ENCODE data around the gene SLC6A8. TPM values are rescaled to one million over a fixed set of nuclear protein-coding genes. Genes with fewer than 3 reads are reported as not detected.
A peak's percentile ranks its signal among the peaks of the same experiment; 100 is the strongest.

The SLC6A8 gene
- total RNA-seq, 1 donor from 2014 or later = 57.9 TPM

DNA sequence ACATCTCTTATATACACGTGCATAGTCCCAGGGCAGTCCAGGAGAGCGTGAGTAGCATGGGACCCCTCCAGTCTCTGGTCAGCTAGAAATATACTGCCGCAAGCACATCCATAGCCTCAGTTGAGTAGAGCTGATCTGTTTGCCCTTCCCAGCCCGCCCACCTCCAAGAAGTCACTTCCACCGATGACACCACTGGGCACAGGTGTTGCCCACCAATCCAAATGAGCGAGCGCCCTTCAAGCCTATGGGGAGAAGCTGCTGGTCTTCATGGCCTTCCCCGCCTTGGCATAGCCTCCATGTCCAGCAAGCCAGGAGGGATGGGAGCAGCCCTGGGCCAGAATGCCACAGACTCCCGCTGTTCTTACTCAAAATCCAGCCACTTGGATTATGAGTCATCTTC is 30.6 kb upstream of the SLC6A8 start:
- H3K9me3 ChIP-seq (ENCODE audit: insufficient read depth, low read depth, low read length) = no peaks in the 10 kb centered on the region
- H3K27ac ChIP-seq (ENCODE audit: low read depth, low read length) = no peak overlapping the region
- H3K9ac ChIP-seq (ENCODE audit: low read length) = no peak overlapping the region
- DNase-seq (ENCODE audit: low read depth) (no peak), FAIRE-seq (no peak)
- no peaks in the 10 kb centered on the region for H3K79me2 ChIP-seq (ENCODE audit: insufficient read depth, low read length)
- no peaks in the 10 kb centered on the region for H3K4me1 ChIP-seq (ENCODE audit: insufficient read depth, low read length)
- Mint-ChIP-seq H3K36me3 (ENCODE audit: low read depth, unreplicated experiment) (no peaks in the 10 kb centered on the region), H3K4me3 (ENCODE audit: unreplicated experiment) (no peak overlapping the region), H3K27ac (ENCODE audit: unreplicated experiment) (no peak overlapping the region), H3K9me3 (ENCODE audit: unreplicated experiment) (peaks cover 3% of the 10 kb centered on the region), H3K27me3 (ENCODE audit: low read depth, unreplicated experiment) (peaks cover 16% of the 10 kb centered on the region), H3K4me1 (ENCODE audit: low read depth, unreplicated experiment) (no peaks in the 10 kb centered on the region)
- H4K20me1 ChIP-seq (ENCODE audit: insufficient read depth, low read length) = no peaks in the 10 kb centered on the region
- H2AFZ ChIP-seq (ENCODE audit: low read depth, low read length) = no peak overlapping the region
- H3K4me2 ChIP-seq (ENCODE audit: low read length) = no peak overlapping the region
- no peaks in the 10 kb centered on the region for H3K36me3 ChIP-seq (ENCODE audit: insufficient read depth, low read length)
- TF ChIP-seq, protein P1, sequence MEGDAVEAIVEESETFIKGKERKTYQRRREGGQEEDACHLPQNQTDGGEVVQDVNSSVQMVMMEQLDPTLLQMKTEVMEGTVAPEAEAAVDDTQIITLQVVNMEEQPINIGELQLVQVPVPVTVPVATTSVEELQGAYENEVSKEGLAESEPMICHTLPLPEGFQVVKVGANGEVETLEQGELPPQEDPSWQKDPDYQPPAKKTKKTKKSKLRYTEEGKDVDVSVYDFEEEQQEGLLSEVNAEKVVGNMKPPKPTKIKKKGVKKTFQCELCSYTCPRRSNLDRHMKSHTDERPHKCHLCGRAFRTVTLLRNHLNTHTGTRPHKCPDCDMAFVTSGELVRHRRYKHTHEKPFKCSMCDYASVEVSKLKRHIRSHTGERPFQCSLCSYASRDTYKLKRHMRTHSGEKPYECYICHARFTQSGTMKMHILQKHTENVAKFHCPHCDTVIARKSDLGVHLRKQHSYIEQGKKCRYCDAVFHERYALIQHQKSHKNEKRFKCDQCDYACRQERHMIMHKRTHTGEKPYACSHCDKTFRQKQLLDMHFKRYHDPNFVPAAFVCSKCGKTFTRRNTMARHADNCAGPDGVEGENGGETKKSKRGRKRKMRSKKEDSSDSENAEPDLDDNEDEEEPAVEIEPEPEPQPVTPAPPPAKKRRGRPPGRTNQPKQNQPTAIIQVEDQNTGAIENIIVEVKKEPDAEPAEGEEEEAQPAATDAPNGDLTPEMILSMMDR (IDR thresholded peaks at IDR 0.05; ENCODE audit: insufficient read depth, low read depth, low read length) = no peak
- no peak for TF ChIP-seq EZH2 (IDR thresholded peaks at IDR 0.05; ENCODE audit: insufficient read depth, low read length)
- H3K4me3 ChIP-seq (ENCODE audit: insufficient read depth, low read depth, low read length) = no peak overlapping the region
- peaks cover 6% of the 10 kb centered on the region for H3K27me3 ChIP-seq (ENCODE audit: insufficient read depth, low read length)

DNA sequence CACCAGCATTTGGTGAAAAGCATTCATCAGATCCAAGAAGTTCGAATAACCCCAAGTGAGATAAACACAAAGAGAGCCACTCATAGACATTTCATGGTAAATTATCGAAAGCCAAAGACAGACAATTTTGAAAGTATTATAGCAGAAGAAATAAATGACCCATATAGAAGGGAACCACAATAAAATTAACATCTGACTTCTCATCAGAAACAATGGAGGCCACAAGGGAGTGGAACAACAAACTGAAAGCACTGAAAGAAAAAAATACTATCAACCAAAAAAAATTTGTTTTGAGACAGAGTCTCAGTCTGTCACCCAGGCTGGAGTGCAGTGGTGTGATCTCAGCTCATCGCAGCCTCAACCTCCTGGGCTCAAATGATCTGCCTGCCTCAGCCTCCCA is 28.5 kb upstream of the SLC6A8 start:
- Histone ChIP-seq H3K4me3 (ENCODE audit: insufficient read depth, low read depth, low read length) (no peak overlapping the region), H3K9ac (ENCODE audit: low read length) (no peak overlapping the region), H3K79me2 (ENCODE audit: insufficient read depth, low read length) (no peaks in the 10 kb centered on the region), H3K4me2 (ENCODE audit: low read length) (no peak overlapping the region), H3K9me3 (ENCODE audit: insufficient read depth, low read depth, low read length) (no peaks in the 10 kb centered on the region), H4K20me1 (ENCODE audit: insufficient read depth, low read length) (no peaks in the 10 kb centered on the region), H3K36me3 (ENCODE audit: insufficient read depth, low read length) (no peaks in the 10 kb centered on the region), H3K27ac (ENCODE audit: low read depth, low read length) (no peak overlapping the region), H2AFZ (ENCODE audit: low read depth, low read length) (no peak overlapping the region), H3K27me3 (ENCODE audit: insufficient read depth, low read length) (peaks cover 7% of the 10 kb centered on the region), H3K4me1 (ENCODE audit: insufficient read depth, low read length) (no peaks in the 10 kb centered on the region)
- Mint-ChIP-seq H3K27ac (ENCODE audit: unreplicated experiment) (no peak overlapping the region), H3K9me3 (ENCODE audit: unreplicated experiment) (peaks cover 3% of the 10 kb centered on the region), H3K4me1 (ENCODE audit: low read depth, unreplicated experiment) (no peaks in the 10 kb centered on the region), H3K27me3 (ENCODE audit: low read depth, unreplicated experiment) (peaks cover 21% of the 10 kb centered on the region), H3K36me3 (ENCODE audit: low read depth, unreplicated experiment) (no peaks in the 10 kb centered on the region), H3K4me3 (ENCODE audit: unreplicated experiment) (no peak overlapping the region)
- no peak for FAIRE-seq
- TF ChIP-seq, protein P1 (IDR thresholded peaks at IDR 0.05; ENCODE audit: insufficient read depth, low read depth, low read length) = no peak
- TF ChIP-seq EZH2 (IDR thresholded peaks at IDR 0.05; ENCODE audit: insufficient read depth, low read length) = no peak
- no peak for DNase-seq (ENCODE audit: low read depth)

DNA sequence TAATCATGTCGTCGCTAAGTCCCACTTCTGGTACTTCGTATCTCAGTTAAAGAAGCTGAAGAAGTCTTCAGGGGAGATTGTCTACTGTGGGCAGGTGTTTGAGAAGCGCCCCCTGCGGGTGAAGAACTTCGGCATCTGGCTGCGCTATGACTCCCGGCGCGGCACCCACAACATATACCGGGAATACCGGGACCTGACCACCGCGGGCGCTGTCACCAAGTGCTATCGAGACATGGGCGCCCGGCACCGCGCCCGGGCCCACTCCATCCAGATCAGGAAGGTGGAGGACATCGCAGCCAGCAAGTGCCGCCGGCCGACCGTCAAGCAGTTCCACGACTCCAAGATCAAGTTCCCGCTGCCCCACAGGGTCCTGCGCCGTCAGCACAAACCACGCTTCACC is 25.5 kb upstream of the SLC6A8 start:
- FAIRE-seq = no peak
- H3K4me3 Mint-ChIP-seq (ENCODE audit: unreplicated experiment) = no peak overlapping the region
- TF ChIP-seq, protein P1 (IDR thresholded peaks at IDR 0.05; ENCODE audit: insufficient read depth, low read depth, low read length) = no peak
- TF ChIP-seq EZH2 (IDR thresholded peaks at IDR 0.05; ENCODE audit: insufficient read depth, low read length) = peak; percentile 38

More for the DNA sequence above, 25.5 kb upstream of the SLC6A8 start:
- no peaks in the 10 kb centered on the region for H3K36me3 ChIP-seq (ENCODE audit: insufficient read depth, low read length)
- Mint-ChIP-seq H3K27me3 (ENCODE audit: low read depth, unreplicated experiment) (peaks cover 35% of the 10 kb centered on the region), H3K9me3 (ENCODE audit: unreplicated experiment) (peaks cover 3% of the 10 kb centered on the region), H3K27ac (ENCODE audit: unreplicated experiment) (no peak overlapping the region), H3K36me3 (ENCODE audit: low read depth, unreplicated experiment) (no peaks in the 10 kb centered on the region), H3K4me1 (ENCODE audit: low read depth, unreplicated experiment) (no peaks in the 10 kb centered on the region)
- H3K4me1 ChIP-seq (ENCODE audit: insufficient read depth, low read length) = no peaks in the 10 kb centered on the region
- H2AFZ ChIP-seq (ENCODE audit: low read depth, low read length) = no peak overlapping the region
- no peaks in the 10 kb centered on the region for H4K20me1 ChIP-seq (ENCODE audit: insufficient read depth, low read length)
- peak overlapping the region; percentile 15 for H3K4me2 ChIP-seq (ENCODE audit: low read length)
- H3K9ac ChIP-seq (ENCODE audit: low read length) = no peak overlapping the region
- H3K4me3 ChIP-seq (ENCODE audit: insufficient read depth, low read depth, low read length) = no peak overlapping the region
- peaks cover 10% of the 10 kb centered on the region for H3K27me3 ChIP-seq (ENCODE audit: insufficient read depth, low read length)
- no peaks in the 10 kb centered on the region for H3K9me3 ChIP-seq (ENCODE audit: insufficient read depth, low read depth, low read length)
- no peak for DNase-seq (ENCODE audit: low read depth)
- no peak overlapping the region for H3K27ac ChIP-seq (ENCODE audit: low read depth, low read length)
- no peaks in the 10 kb centered on the region for H3K79me2 ChIP-seq (ENCODE audit: insufficient read depth, low read length)
